Measurements from ENCODE around the gene PPM1F. TPM values are rescaled to one million over a fixed set of nuclear protein-coding genes. Genes with fewer than 3 reads are reported as not detected.

Gene PPM1F
- total and polyA plus RNA-seq, 2 donors (not counting 1 experiment from before 2014, with no cell fraction given): 18.1 to 30.0 TPM

DNA sequence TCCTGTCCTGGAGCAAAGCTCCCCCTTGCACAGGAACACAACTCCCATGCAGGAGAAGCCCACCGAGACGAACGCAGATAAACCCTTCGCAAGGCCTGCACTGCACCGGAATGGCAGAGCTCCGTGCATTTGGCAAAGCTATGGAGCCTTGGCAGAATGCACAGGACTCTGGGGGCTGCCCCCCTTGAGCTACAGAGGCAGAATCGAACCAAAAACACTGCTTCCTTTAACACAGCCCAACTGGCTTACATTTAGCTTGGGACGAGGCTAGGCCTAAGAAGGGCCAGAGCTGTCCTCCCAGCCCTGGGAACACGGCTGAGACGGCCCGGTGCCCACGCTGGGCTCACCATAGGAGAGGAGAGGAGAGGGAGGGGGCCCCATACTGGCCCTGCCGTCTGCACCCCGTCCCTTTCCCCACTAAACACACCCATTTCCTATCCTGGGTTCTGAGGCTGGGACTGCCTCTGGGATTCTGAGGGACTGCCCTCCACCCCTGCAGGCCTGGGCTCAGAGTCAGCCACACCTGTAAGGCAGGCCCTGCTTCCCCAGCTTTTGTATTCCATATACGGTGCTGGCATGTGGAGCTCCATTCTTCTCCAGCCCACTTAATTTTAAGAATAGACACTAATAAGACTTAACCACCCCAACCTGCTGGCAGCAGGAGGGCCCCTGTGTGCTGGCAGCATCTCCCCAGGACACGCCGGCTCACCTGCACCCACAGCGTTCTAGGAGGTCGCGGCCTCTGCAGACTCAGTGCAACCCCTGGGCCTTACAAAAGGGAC lies 32.9 kb downstream of the PPM1F start:
- intact Hi-C loops (cut with micrococcal nuclease): no loop called here
- Histone ChIP-seq H3K27me3 (replicated peaks in 1 of 4; ENCODE audit: control extremely low read depth in 1 of 4, control insufficient read depth in 3 of 4, insufficient read depth in 4 of 4, low read length in 3 of 4) (no peaks in the 10 kb centered on the region), H3K36me3 (replicated peaks in 1 of 2; ENCODE audit: control extremely low read depth in 1 of 2, control insufficient read depth in 1 of 2, extremely low read depth in 1 of 2, insufficient read depth in 2 of 2, low read length in 1 of 2) (no peaks in the 10 kb centered on the region), H3K4me1 (ENCODE audit: control insufficient read depth in 2 of 2, insufficient read depth in 2 of 2, low read length in 2 of 2) (no peaks in the 10 kb centered on the region), H3K4me2 (replicated peaks; ENCODE audit: low read depth, low read length, poor library complexity, severe bottlenecking) (no peak overlapping the region), H3K9me3 (ENCODE audit: control extremely low read depth in 1 of 3, control insufficient read depth in 2 of 3, insufficient read depth in 1 of 3, low read length in 2 of 3) (no peaks in the 10 kb centered on the region), H3K27ac (ENCODE audit: low read length in 2 of 2) (no peak overlapping the region), H3K9ac (ENCODE audit: low read length) (no peak overlapping the region), H4K20me1 (ENCODE audit: control insufficient read depth, insufficient read depth, low read length, poor library complexity, severe bottlenecking) (no peaks in the 10 kb centered on the region), H3K79me2 (ENCODE audit: control insufficient read depth, insufficient read depth, low read length) (no peaks in the 10 kb centered on the region), H3K4me3 (ENCODE audit: control extremely low read depth in 1 of 5, extremely low read depth in 1 of 5, insufficient read depth in 1 of 5, low read depth in 2 of 5, low read length in 4 of 5) (no peak overlapping the region), H2AFZ (ENCODE audit: insufficient read depth, low read depth, low read length, poor library complexity, severe bottlenecking) (no peak overlapping the region)
- Mint-ChIP-seq H3K27me3 (no peaks in the 10 kb centered on the region), H3K4me1 (peaks cover 2% of the 10 kb centered on the region), H3K9me3 (ENCODE audit: insufficient read depth) (no peaks in the 10 kb centered on the region), H3K4me3 (no peak overlapping the region), H3K27ac (no peak overlapping the region)
- TF ChIP-seq CTCF (IDR thresholded peaks at IDR 0.05) (no peak), EZH2 (IDR thresholded peaks at IDR 0.05; ENCODE audit: borderline replicate concordance, insufficient read depth, low read depth, low read length, poor library complexity, severe bottlenecking) (no peak)
- ChIA-PET CTCF (no interaction called here), POLR2A (no interaction called here)
- WGBS (ENCODE audit: insufficient coverage): 96% methylated on average over 13 of the region's 20 CpGs
- DNase-seq (peak; percentile 5), ATAC-seq (ENCODE audit: low read depth) (no peak)

- no peaks in the 10 kb centered on the region for H3K9me3 Mint-ChIP-seq (ENCODE audit: insufficient read depth)
- H3K4me3 ChIP-seq (ENCODE audit: control extremely low read depth in 1 of 5, extremely low read depth in 1 of 5, insufficient read depth in 1 of 5, low read depth in 2 of 5, low read length in 4 of 5): no peak overlapping the region
- no peaks in the 10 kb centered on the region for H3K27me3 Mint-ChIP-seq
- ChIA-PET POLR2A (no interaction called here), CTCF (no interaction called here)
- no peaks in the 10 kb centered on the region for H3K27me3 ChIP-seq (replicated peaks in 1 of 4; ENCODE audit: control extremely low read depth in 1 of 4, control insufficient read depth in 3 of 4, insufficient read depth in 4 of 4, low read length in 3 of 4)
- no peak for ATAC-seq (ENCODE audit: low read depth)
- H3K27ac ChIP-seq (ENCODE audit: low read length in 2 of 2): no peak overlapping the region
- no peak for TF ChIP-seq EZH2 (IDR thresholded peaks at IDR 0.05; ENCODE audit: borderline replicate concordance, insufficient read depth, low read depth, low read length, poor library complexity, severe bottlenecking)
- TF ChIP-seq CTCF (IDR thresholded peaks at IDR 0.05): no peak
- H3K4me2 ChIP-seq (replicated peaks; ENCODE audit: low read depth, low read length, poor library complexity, severe bottlenecking): no peak overlapping the region
- no peaks in the 10 kb centered on the region for H3K36me3 ChIP-seq (replicated peaks in 1 of 2; ENCODE audit: control extremely low read depth in 1 of 2, control insufficient read depth in 1 of 2, extremely low read depth in 1 of 2, insufficient read depth in 2 of 2, low read length in 1 of 2)
- H3K27ac Mint-ChIP-seq: no peak overlapping the region
- DNase-seq: no peak
- WGBS (ENCODE audit: insufficient coverage): 98% methylated on average over 7 of the region's 12 CpGs
- no peak overlapping the region for H2AFZ ChIP-seq (ENCODE audit: insufficient read depth, low read depth, low read length, poor library complexity, severe bottlenecking)
- H3K9me3 ChIP-seq (ENCODE audit: control extremely low read depth in 1 of 3, control insufficient read depth in 2 of 3, insufficient read depth in 1 of 3, low read length in 2 of 3): no peaks in the 10 kb centered on the region
- H3K9ac ChIP-seq (ENCODE audit: low read length): no peak overlapping the region
- H3K4me3 Mint-ChIP-seq: no peak overlapping the region
- H3K4me1 ChIP-seq (ENCODE audit: control insufficient read depth in 2 of 2, insufficient read depth in 2 of 2, low read length in 2 of 2): no peaks in the 10 kb centered on the region
- no peaks in the 10 kb centered on the region for H3K79me2 ChIP-seq (ENCODE audit: control insufficient read depth, insufficient read depth, low read length)
- H3K4me1 Mint-ChIP-seq: peaks cover 2% of the 10 kb centered on the region
- no peaks in the 10 kb centered on the region for H4K20me1 ChIP-seq (ENCODE audit: control insufficient read depth, insufficient read depth, low read length, poor library complexity, severe bottlenecking)
- intact Hi-C loops (cut with micrococcal nuclease): no loop called here
These were observed 34.0 kb downstream of the PPM1F start for GRCh38 chr22:21918466-21919185.

All from B cell (primary cell).